ENCODE data around the gene THBS3.
"Not testable (repeated sequence)": the region's sequence is repeated elsewhere in the genome, so short reads cannot be mapped to it uniquely, and the experiment has no call there.

- TF ChIP-seq CTCF (optimal IDR thresholded peaks at IDR 0.05 in 1 of 3, IDR thresholded peaks at IDR 0.05 in 1 of 3, conservative IDR thresholded peaks at IDR 0.05 in 1 of 3; ENCODE audit: extremely low read depth in 1 of 3, insufficient read depth in 2 of 3, low read length in 3 of 3); EZH2 (IDR thresholded peaks at IDR 0.05; ENCODE audit: low read length): not testable (repeated sequence)
These were observed 27.7 kb upstream of the THBS3 start for GRCh38 chr1:155235375-155235774.
